Epithelial cell of esophagus (primary cell): ENCODE data around the gene SHLD1.

Source experiments
- DNase-seq: peaks from one replicate; pipeline ENCODE4 v3.0.0; 2010; ENCODE audit warnings: low read depth
- H3K4me3 ChIP-seq: 2 replicates; pipeline ENCODE4 v1.5.1; 2011; ENCODE audit warnings: mild to moderate bottlenecking, low read length, control low read depth
- CTCF ChIP-seq: IDR thresholded peaks from 2 replicates; pipeline ENCODE4 v1.5.1; 2011; ENCODE audit warnings: low read depth, mild to moderate bottlenecking, low read length, control low read depth, inconsistent platforms; ENCODE audit not compliant: insufficient read depth; ENCODE audit errors: missing control alignments

SHLD1 gene

GRCh38 chr20:5831539-5832237 is 81.5 kb downstream of the SHLD1 start:
- H3K4me3 ChIP-seq: no peak overlapping the region
- DNase-seq: no peak
- no peak for TF ChIP-seq CTCF

- no peak for DNase-seq
- H3K4me3 ChIP-seq: no peak overlapping the region
- TF ChIP-seq CTCF: no peak
Observed at GRCh38 chr20:5833309-5833941, 83.2 kb downstream of the SHLD1 start.

GRCh38 chr20:5834436-5835005 is 84.3 kb downstream of the SHLD1 start:
- no peak for TF ChIP-seq CTCF
- no peak for DNase-seq
- H3K4me3 ChIP-seq: no peak overlapping the region

- TF ChIP-seq CTCF: no peak
- peak; percentile 25 for DNase-seq
- H3K4me3 ChIP-seq: no peak overlapping the region
Observed at GRCh38 chr20:5835321-5835821, 85.2 kb downstream of the SHLD1 start.

GRCh38 chr20:5835871-5836270 is 85.7 kb downstream of the SHLD1 start:
- H3K4me3 ChIP-seq: no peak overlapping the region
- TF ChIP-seq CTCF: no peak
- DNase-seq: no peak

GRCh38 chr20:5836569-5836968 is 86.4 kb downstream of the SHLD1 start:
- no peak overlapping the region for H3K4me3 ChIP-seq
- DNase-seq: no peak
- TF ChIP-seq CTCF: no peak
